Astrocyte of the hippocampus (primary cell): ENCODE results near the gene MECP2.
"Not testable (repeated sequence)": the region's sequence is repeated elsewhere in the genome, so short reads cannot be mapped to it uniquely, and the experiment has no call there.

Source experiments
- DNase-seq: peaks from one replicate; pipeline ENCODE4 v3.0.0; 2011; ENCODE audit warnings: low read depth, low spot score

Gene MECP2

DNA sequence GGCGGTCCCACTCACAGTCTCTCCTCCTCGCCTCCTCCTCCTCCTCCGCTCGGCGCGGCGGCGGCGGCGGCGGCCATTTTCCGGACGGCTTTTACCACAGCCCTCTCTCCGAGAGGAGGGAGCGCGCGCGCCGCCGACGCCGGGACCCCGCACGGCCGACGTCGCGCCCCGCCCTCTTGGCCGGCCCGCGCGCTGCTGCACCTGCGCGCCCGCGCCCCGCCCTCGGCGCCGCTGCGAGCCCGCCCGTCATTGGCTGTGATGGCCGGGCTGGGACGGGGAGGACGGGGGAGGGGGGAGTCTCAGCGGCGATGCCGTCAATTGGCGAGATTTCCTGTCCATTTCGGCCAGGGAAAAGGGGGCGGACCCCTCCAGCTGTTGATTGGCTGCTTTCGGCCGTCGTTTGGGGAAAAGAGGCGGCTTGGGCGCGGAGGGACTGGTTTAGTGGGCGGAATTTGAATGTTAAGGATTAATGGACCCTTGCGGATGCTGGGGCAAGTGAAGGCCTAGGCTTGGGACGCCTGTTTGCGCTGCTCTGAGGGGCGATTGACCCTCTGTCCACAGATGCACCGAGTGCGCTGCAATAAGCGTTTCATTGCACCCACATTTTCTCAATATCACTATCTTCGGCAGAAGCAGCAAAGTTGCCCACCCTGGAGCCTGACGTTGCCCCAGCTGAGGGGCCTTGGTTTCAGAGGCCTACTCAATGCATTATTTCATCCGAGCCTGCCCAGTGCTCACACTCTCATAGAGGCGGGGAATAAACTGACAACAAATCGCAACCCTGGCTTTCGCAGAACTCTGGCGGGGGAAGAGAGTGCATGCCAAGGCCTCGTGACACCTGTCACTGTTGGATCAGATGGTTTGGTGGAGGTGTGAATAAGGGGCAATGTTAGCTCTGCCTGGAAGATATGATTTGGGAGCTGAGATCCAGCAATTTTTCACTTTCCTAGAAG is at the start of gene MECP2:
MECP2 (minus strand) TSS at position 129 of the 953 bp plus-strand sequence.
- peak; percentile 97 for DNase-seq

DNA sequence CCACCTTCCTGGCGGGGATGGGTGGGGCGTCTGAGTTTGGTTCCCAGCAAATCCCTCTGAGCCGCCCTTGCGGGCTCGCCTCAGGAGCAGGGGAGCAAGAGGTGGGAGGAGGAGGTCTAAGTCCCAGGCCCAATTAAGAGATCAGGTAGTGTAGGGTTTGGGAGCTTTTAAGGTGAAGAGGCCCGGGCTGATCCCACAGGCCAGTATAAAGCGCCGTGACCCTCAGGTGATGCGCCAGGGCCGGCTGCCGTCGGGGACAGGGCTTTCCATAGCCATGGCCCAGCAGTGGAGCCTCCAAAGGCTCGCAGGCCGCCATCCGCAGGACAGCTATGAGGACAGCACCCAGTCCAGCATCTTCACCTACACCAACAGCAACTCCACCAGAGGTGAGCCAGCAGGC is 46.5 kb upstream of the MECP2 start, which contains the start of gene OPN1LW:
OPN1LW (plus strand) TSS at position 234 of the 400 bp plus-strand sequence; CDS start at position 275, 41 bp downstream.
- DNase-seq, result not testable (repeated sequence)

DNA sequence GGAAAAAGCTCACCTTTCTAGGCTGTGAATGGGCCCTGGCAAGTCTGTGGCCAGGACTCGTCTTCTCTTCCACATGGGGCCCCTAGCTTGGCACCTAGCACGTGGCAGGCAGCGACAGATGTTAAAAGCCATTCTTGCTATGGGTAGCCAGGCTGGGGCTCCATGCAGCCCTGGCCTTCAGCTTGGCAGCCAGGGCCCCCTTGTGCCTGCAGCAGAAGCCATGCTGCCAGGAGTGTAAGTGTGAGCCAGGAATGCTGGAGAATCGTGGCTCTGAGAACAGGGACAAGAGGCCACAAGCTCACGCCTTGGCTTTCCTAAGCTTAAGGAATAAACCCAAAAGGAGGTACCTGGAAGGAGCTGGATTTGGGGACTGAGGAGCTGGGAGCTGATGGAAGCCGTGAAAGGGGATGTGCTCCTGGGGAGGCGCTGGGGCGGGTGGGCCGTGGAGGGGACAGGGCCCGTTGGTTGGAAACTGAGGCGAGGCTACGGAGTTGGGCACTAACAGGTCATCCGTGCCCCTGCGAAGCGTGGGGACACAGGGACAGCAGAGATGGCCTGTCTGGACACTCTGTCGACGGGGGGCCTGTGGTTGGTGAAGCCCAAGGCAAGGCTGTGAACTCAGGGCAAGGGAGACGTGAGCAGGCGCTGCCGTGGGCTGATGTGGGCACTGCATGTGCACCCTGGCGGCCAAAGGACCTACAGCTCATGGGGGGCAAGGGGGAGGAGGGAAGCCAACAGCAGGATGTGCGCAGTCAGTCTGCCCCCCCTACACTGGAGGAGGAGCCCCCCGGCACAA is 45.6 kb upstream of the MECP2 start:
- no peak for DNase-seq

DNA sequence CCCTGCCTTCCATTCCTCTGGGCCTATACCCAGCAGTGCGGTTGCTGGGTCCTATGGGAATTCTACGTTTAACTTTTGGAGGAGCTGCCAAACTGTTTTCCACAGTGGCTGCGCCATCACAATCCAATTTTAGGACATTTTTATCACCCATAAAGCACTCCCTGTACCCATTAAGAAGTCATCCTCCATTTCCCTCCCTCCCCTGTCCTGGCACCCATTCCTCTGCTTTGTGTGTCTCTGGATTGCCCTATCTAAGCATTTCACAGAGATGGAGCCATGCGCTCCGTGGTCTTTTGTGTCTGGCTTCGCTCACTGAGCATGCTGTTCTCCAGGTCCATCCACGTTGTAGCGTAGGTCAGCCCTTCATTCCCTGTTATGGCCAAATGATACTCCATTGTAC is 44.9 kb upstream of the MECP2 start:
- DNase-seq, result no peak

DNA sequence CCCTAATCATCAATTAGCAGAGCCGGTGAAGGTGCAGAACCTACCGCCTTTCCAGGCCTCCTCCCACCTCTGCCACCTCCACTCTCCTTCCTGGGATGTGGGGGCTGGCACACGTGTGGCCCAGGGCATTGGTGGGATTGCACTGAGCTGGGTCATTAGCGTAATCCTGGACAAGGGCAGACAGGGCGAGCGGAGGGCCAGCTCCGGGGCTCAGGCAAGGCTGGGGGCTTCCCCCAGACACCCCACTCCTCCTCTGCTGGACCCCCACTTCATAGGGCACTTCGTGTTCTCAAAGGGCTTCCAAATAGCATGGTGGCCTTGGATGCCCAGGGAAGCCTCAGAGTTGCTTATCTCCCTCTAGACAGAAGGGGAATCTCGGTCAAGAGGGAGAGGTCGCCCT is 43.2 kb upstream of the MECP2 start:
- DNase-seq, result no peak

DNA sequence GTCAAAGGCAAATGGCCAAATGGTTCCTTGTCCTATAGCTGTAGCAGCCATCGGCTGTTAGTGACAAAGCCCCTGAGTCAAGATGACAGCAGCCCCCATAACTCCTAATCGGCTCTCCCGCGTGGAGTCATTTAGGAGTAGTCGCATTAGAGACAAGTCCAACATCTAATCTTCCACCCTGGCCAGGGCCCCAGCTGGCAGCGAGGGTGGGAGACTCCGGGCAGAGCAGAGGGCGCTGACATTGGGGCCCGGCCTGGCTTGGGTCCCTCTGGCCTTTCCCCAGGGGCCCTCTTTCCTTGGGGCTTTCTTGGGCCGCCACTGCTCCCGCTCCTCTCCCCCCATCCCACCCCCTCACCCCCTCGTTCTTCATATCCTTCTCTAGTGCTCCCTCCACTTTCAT is 42.7 kb upstream of the MECP2 start:
- DNase-seq, result no peak

DNA sequence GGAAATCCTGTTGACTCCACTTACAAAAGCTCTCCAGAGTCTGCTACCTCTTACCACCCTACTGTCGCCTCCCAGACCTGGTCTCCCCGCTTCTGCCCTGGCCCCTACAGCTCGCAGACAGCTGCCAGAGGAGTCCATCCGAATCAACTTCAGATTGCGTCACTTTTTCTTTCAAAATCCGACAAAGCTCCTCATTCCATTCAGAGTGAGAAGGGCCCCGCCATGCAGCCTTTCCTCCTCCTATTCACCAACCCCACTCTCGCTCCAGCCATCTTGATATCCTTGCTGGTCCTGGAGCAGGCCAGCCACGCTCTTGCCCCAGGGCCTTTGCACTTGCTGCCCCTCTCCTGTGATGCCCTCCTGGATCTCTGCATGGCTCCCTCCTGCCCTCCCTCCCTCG is 41.3 kb upstream of the MECP2 start:
- no peak for DNase-seq

DNA sequence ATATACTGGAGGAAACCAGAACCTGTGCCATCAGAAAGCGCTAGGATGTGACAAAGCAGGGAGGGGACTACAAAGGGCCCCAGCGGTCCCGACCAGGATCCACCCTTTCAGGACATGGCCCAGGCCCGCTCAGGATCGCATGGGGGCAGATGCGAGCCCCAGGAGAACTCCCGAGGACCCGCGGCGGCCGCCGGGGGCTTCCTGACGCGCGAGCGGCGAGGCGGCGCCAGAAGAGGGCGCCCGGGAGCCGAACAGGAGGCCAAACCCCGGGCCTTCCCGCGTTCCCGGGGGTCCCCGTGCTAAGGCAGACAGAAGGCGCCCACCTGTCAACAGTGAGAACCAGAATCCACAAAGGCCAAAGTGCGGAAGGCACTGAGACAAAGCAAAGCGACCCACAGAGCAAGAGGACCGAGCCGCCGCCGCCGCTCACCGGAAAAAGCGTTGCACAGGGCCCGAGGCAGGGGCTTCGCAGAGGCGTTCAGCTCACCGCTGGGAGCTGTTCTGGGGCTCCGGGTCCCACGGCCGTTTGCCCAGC is 39.2 kb upstream of the MECP2 start:
- peak; percentile 77 for DNase-seq

DNA sequence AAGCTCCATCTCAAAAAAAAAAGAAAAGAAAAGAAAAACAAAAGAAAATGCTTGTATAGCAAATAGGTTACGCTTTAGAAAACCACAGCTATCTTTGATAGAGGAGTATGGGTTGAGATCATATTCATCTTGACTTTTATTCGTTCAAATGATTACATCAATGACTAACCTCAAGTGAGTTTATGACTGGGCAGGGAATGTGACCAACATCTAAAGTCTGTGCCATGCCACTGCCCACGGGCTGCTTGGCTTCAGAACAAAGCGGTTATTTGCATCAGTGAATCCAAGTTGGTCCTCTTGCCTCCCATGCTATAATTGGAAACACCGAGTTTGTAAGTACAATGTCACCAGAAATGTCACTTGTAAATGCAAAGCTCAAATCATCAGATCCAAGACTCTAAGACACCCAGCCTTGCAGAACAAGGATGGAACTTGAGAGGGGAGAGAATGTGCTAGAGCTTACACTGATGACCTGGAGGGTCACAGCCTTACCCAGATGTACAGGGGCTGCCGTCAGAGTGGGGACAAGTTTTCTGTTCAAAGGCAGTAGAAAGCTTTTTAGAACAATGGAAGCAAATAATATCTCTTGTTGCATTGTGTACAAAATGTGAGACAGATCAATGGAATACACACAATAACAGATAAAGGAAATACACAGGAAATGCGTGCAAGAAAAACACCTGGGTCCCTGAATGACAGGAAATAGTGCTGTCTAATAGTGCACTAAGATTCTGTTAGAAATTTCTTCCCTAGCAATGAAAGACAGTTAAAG is 38.1 kb upstream of the MECP2 start:
- DNase-seq, result no peak

DNA sequence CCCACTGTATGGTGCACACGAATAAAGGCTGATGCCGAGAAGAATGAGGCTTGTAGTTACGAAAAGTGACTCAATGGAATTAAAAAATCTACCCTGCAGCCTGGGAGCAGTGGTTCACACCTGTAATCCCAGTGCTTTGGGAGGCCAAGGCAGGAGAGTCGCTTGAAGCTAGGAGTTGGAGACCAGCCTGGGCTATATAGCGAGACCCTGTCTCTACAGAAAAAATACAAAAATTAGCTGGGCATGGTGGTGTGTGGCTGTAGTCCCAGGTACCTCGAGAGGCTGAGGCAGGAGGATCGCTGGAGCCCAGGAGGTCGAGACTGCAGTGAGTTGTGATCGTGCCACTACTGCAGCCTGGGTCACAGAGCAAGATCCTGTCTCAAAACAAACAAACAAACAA is 34.8 kb upstream of the MECP2 start:
- DNase-seq, result no peak

DNA sequence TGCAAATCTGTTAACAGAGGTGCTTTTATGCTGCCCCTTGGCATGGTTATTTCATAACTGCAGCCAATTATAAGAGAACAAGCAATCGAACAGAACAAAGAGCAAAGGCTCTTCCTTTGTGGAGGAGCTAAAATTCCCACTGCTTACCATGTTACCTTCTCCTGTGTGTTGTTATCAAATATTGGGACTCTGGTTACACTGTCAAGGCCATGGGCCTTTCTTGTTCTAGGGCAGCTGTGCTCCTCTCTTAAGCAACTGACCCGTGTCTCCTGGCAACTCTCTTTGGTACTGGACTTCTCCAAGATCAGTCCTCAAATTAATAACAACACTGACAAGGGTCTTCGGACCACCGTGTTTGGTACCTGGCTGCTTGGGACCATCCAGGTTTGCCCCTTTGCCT is 34.4 kb upstream of the MECP2 start:
- no peak for DNase-seq

DNA sequence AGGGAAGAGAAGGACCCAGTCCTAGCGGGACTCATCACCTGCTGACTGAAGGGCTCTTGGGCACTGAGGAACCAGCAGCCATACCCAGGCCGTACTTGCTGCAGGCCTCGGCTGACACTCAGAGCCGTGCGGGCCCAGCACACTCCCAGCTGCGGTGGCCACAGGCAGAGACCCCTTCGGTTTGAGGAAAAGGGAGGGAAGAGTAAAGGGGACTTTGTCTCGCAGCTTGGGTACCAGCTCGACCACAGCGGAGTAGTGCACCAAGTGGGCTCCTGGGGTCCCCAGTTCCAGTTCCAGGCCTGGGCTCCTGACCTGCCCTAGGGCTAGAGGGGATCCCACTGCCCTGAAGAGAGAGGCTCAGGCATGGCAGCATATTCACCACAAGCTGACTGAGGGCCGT is 28.6 kb upstream of the MECP2 start:
- no peak for DNase-seq

DNA sequence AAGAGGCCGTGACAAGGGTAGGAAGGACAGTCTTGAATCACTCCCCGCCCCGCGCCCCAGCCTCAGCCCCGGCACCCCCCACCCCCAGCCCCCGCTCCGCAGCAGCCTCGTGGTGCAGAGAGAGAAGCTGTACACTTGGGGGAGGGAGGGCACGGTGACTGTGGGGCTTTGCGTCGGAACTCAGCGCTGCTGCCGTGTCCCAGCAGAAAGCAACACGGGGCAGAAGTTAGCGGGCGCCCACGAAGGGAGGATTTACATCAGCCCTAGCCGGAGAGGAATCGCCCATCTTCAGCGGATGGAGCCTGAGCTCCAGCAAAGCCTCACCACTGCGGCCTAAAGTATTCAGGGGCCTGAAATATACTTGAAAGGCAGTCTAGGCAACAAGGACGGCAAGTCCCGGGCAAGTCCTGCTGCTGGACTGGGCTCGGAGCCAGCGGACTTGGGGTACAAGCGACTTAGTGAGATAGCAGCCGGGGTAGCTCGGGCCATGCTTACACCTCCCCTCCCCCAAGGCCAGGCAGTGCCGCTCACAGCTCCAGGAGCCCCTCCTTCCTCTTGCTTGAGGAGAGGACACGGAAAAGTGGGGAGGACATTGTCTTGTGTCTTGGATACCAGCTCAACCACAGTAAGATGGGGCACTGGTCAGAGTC is 28.0 kb upstream of the MECP2 start:
- DNase-seq, result no peak

DNA sequence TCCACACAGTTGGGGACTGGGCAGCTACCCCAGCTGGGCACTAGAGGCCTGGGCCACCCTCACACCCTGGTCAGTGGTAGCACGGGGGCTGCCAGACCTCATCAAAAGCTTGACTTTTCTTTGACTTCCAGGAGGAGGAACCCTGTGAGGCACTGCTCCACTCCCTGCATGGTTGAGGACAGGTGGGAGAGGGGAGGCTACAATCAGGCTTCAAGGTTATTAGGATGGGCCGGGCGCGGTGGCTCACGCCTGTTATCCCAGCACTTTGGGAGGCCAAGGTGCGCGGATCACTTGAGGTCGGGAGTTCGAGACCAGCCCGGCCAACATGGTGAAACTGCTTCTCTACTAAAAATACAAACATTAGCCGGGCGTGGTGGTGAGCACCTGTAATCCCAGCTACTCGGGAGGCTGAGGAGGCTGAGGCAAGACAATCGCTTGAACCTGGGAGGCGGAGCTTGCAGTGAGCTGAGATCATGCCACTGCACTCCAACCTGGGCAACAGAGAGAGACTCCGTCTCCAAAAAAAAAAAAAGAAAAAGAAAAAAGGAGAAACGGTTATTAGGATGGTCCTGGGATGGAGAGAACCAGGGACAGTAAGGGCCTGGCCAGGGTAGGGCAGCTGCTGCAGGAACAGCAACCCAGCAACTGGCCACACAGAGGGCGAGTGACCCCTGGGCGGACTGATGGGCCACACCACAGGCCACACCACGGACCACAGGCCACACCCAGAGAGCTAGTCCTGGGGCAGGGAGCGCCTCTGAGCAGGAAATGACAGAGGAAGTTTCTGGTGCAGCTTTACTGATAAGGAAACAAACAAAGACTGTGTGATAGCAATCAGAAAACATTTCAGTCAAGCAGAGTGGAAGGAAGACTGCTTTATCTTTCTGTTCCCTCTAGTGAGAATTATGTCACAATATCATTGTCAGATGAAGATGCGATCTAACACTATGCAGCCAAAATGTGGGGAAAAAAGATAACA is 26.0 kb upstream of the MECP2 start:
- no peak for DNase-seq

DNA sequence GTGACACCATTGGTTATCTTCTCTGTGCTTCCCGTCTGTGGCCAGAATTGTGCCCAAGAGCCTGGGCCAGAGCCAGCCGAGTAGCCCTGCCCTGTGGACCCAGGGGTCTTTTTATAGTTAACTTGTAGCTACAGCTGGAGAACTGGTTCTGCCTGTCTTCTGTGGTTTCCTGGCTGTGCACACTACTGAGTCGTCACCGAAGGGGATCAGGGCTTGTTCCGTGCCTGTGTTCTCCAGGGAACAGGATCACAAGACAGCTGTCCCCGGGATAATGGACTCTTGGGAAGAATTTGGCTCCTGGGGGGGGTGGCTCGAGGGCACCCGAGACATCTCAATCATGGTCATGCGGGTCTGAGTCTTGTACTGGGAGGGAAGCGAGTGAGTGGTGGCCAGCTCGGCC is 24.4 kb upstream of the MECP2 start:
- DNase-seq, result no peak

DNA sequence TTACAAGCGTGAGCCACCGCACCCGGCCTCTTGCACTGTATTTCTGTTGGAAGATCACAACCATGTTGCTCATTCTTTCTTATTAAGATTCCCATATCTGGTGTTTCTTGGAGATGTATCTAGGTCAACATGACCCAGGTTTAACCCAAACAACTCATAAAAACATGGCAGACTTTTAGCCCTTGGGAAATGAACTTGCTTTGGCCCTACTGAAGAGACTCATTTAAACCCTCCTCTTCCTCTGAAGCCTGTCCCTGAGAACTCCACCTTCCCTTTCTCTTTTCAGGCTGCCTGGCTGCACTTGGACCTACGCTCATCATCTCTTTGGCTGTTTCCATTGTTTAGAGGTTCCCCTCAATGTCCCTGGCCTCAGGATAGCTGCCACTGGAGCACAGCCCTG is 23.7 kb upstream of the MECP2 start:
- DNase-seq, result no peak

DNA sequence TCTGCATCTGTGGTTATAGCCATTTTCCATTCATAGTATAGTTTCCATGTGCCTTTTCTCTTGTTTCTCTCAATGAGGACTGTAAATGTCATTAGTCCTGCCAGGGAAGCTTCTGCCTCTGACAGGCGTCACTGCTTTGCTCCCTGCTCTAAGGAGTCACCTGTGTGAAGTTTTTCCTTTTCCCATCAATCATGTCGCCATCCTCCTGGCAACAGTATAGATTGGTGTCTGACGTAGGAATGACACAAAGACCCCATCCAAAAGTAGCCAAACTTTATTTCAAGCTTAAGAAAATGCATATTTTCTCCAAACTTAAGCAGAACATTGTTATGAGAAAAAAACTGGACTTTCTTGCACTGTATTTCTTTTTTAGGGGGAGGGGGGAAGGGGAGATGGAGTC is 23.1 kb upstream of the MECP2 start:
- DNase-seq, result no peak

DNA sequence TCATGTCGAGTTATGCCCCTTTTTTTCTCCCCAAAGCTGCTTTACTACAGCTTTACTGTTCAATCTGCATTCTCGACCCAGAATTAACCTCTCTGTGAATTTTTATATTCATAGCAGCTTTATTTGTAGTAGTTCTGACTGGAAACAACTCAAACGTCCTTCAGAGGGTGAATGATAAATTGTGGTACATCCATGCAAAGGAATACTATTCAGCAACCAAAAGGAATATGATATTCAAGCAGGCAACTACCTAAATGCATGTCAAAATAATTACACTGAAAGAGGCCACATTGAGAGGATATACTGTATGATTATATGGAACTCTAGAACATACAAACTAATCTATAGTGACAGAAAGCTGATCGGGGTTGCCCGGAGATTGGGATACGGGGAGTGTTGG is 20.0 kb upstream of the MECP2 start:
- no peak for DNase-seq

DNA sequence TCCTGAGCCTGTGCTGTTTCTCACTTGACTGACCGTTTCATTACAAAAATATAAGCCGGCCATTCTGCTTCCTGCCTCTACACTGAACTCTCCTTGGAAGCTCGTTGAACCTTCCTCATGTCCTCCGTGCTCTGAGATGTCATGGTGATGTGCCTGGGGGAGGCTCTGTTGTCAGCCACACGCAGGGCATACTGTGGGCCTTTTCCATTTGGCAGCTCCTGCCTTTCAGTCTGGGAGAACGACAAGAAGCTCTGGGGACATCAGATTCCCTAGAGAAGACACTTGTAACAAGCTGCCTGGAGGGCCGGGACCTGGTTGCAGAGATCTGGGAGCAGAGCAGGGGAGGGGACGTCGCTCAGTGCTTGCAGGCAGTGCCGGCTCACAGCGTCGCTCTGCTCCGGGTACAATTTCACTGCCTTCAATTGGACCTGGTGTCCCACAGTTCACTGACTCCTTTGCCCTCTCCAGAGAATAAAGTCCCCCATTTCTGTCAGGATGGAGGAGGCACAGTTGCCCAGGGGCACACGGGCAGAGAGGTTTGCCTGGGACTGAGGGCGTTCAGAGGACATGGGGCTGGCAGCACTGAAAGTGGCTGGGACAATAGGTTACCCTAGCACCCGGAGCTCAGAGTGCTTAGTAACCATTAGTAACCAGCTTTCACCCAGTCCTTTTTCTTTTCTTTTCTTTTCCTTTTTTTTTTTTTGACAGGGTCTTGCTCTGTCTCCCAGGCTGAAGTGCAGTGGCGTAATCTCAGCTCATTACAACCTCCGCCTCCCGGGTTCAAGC is 19.1 kb upstream of the MECP2 start:
- no peak for DNase-seq
